CD1c-positive myeloid dendritic cell (primary cell): Measurements from ENCODE around the gene GRPEL2.

ENCODE experiments used
- DNase-seq: peaks from one replicate; pipeline ENCODE4 v3.0.0-alpha.2; 2016; ENCODE audit errors: extremely low spot score

GRPEL2 gene

DNA sequence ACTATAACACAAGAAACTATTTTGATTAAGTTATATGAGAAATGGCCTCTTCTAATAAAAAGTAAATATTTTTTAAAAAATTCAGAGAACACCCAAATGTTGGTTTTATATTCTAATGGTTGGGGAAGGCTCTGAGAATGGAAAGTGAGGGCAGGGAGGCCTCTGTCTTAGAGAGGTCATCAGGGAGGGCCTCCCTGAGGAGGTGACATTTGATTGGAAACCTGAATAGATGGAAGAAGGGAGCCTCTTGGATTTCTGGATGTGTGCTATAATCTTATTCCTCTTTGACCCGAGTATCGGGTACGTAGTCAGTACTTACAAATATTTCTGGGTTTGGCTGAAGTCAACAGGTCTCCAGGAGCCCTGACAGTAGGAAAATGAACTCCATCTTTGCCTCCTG is 26.1 kb upstream of the GRPEL2 start:
- DNase-seq = no peak

DNA sequence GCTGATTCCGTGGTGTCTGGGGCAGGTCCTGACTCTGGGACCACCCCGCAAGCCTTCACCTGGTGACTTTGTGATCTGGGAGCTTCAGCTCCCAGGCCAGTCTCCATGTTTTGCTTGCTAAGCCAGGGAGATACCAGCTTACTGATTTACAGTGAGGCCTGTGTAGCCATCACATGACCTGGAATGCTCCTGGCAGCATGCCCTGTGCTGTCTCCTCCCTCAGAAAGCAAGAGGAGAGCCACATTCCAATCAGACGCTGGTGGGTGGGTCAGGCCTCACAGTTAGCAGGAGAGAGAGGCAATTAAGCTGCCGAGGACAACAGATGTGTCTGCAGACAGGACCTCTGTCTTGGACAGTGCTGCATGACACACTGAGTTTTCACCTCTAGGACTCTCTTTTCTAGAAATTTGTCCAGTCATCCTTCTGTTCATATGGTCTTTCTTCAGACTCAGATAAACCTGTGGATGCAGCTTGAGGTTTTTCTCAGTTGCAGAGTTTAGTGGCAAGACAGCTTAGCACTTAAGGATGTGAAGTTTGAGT is 24.4 kb upstream of the GRPEL2 start:
- DNase-seq = no peak

DNA sequence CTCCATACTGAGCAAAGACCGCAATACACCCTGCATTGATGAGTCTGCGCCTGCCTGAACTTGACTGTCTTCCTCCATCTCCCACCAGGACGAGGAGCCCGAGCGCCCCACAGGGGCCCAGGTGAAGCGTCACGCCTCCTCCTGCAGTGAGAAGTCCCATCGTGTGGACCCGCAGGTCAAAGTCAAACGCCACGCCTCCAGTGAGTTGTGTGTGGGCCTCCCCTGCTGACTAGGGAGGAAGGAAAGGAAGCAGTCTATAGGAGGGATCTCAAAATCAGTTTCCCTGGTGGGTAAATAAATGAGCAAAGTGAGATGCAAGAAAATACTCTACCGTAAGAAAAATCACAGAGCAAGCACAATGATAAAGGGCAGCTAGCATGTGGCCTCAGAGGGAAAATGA is 22.8 kb upstream of the GRPEL2 start:
- no peak for DNase-seq

DNA sequence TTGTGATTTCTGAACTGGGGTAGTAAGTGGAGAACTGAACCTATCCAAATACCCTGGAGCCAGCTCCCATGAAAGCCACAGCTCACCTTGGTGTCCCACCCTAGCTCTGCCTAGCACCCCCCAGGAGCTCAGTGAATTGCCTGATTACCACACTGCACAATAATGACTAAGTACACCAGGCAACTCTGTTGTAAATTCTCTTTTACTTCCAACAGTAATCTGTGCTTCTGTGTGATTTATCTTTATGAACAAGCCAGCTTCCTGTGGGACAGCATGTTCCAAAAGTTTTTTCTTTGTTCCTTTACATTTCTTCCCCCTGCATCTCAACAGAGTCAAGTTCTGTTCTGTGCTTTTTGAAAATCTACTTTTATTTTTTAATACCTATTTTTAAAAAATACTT is 22.1 kb upstream of the GRPEL2 start:
- DNase-seq = no peak

DNA sequence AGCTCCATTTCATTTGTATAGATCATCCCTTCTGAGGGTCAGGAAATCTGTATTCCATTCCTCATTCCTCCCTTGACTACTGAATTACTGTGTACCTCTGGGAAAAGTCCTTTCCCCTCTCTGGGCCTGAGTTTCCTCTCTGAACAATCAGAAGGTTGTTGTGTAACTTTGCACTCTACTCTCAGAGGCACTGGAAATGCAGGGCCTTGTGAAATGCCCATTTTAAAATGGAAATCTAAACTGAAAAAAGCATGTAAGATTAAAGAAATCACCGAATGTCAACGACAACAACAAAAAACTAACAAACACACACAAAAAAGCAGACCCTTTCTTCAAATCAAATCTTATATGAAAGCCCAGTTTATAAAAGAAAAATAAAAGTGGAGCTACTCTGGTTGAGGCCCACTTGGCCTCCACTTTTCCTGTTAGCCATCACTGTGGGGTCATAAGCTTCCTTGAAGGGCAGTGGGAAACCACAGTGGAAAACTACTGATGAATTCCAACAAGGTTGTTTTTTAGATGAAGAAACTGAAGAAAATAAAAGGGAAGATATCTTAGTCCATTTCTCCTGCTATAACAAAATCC is 21.6 kb upstream of the GRPEL2 start:
- no peak for DNase-seq

DNA sequence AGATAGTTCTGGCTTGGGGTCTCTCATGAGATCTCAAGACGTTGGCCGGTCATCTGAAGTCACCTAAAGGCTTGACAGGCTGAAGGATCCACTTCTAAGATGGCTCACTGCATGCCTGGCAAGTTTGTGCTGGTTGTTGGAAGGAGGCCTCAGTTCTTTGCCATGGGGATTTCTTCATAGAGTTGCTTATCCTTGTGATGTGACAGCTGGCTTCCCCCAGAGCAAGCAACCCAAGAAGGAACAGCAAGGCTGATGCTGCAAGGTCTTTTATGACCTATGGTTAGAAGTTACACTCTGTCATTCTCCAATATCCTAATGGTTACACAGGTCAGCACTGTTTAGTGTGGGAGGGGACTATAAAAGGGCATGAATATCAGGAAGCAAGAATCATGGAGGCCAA is 20.7 kb upstream of the GRPEL2 start:
- DNase-seq = no peak

DNA sequence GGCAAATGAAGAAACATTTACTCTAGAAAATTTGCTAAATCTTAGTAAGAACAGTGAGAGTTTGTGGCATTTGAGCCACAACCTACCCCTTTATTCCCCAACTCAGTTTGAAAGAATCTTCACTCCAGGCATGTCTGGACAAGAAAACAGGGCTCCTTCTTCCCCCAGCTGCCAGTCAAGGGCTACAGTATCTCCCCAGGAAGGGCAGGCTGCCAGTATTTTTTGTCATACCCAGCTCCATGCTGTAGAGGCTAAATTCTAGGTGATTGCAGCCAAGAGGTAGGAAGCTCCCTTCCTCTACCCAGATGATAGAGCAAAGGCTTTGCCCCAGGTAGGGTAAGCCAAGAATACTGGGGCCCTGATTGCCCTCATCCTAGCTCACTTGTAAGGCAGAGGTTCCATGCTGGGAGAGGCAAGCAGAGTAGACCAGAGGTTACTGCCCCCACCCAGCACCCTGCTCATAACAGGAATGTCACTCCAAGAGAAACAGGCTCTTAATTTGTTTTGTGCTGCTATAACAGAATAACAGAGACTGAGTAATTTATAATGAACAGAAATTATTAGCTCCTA is 20.0 kb upstream of the GRPEL2 start:
- DNase-seq = no peak

DNA sequence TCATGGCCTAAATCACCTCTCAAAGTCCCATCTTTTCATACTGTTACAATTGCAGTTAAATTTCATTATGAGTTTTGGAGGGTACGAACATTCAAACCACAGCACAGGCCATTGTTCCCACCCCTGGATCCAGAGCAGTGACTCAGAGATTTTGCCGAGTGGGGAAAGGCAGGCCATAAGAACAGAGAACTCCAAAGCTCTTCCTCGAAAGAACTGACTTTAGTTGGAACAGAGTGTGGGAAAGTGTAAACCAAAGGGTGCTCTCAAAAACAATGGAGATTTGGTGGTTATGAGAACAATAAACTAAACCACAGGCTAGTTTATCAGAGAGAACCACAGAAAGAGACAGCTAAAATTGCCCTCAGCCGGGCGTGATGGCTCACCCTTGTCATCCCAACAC is 19.4 kb upstream of the GRPEL2 start:
- no peak for DNase-seq

DNA sequence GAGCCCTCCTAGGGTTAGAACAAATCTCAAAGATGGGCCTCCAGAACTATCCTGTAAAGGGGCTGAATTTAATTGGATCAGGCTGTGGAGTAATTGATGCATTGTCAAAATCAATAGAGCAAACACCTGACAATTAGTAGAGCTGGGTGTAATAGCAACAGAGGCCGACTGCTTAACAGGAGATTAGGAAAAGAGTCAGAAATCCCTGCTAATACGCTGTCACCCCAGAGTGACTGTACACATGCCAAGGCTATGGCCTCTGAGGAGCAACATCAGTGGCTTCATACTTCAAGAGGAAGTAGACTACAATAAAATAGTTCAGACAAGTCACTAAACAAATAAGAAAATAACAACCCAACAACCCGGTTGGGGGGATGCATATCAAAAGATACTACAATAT is 18.7 kb upstream of the GRPEL2 start:
- DNase-seq = no peak

DNA sequence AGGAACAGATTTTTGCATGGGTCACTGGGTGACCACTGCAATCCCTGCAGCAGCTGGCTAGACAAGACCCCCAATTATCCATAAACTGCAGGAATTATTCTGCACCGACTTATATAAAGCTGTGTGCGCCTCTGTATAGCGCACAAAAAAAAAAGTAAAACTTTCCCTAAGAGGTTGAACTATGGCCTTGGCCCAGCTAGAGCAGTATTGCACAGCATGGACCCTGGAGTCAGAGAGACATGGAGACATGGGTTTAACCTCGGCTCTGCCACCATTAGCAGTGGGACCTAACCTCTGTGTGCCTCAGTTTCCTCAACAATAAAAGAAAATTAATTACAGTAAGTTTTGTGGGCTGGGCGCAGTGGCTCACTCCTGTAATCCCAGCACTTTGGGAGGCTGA is 17.1 kb upstream of the GRPEL2 start:
- DNase-seq = no peak

DNA sequence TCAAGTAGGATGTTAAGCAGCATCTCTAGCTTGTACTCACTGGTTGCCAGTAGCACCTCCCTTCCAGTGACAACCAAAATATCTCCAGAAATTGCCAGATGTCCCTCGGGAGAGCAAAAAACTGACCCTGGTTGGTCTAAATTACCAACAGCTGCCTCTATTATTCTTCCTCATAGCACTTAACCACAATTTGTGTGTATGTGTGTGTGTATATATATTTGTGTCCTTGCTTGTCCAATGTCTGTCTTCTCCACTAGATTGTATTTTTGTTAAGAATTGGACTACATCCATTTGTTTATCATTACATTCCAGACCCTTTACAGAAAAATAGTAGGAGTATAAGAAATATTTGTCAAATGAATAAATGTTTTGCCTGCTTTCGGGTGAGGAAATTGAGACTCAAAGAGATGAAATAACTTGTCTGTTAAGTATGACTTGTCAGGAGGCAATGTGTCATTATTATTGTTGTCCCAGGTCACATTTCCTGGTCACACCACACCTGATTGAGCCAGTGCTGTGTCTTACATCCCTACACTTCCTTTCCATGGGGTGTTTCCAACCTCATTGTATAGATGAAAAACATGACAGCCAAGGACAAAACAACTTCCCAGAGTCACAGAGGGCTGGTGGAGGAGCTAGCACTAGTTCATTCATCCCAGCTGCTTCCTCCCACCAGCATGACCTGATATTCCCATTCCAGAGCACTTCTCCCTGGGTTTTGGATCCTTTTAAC is 11.4 kb upstream of the GRPEL2 start:
- no peak for DNase-seq

DNA sequence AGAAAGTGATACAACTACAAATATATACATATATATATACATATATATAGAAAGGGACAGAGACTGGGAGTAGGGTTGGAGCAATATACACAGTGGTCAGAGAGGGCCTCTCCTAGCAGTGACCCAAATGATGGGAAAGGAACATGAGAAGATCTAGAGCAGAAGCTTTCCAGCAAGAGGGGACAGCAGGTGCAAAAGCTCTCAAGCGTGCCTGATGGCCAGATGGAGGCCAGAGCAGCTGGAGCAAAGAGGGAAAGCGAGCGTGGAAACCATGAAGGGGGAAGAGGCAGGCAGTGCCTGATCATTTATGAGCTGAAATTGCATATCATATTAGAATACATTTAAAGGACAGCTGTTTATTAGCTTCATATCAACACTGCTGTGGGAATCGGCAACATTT is 7.6 kb upstream of the GRPEL2 start:
- DNase-seq = no peak

DNA sequence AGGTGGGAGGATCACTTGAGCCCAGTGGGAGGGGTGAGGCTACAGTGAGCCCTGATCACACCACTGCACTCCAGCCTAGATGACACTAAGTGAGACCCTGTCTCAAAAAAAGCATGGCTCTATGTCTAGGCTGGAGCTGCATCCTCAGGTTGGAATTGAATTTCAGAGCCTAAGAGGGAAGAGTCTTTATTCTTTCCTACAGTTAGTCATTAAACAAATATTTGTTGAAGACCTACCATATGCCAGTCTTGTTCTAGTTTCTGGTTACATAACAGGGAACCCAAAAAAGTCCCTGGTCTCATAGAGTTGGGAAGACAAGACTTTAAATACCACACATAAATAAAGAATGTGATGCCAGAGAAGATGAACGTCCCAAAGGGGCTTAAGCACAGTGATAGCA is 6.9 kb upstream of the GRPEL2 start:
- no peak for DNase-seq

DNA sequence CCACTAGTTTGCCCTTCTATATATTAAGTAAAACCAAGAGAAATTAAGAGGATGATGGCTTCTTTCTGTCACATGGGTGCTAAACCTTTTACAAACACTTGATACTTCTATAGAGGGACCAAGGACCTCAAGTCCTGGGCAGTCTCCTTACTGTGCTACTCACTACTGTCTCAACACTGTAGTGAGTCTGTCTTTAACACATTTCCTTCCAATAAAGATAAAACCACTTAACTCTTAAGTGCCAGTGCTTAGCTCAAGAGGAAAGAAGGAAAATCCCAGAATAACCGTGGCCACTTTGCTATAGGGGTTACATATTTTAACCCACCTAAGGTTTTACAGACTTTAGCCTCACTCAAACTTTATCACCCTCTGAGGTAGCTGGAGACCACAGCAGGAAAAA is 4.4 kb upstream of the GRPEL2 start:
- no peak for DNase-seq

DNA sequence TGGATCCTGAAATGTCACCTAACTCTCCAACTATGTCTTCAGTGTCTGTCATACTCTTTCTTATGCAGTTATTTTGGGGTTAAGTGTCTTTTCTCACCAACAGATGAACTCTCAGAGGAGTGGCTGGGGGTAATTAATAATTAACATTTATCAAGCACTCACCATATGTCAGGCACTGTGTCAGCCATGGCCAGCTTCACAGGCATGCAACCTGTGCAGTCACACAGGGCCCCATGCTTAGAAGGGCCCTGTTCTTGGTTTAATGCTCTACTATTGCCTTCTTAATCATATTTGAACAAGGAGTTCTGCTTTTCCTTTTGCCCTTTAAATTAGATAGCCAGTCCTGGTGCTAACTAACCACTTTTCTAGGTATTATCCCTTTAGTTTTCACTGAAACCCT is 3.4 kb upstream of the GRPEL2 start:
- DNase-seq = no peak

DNA sequence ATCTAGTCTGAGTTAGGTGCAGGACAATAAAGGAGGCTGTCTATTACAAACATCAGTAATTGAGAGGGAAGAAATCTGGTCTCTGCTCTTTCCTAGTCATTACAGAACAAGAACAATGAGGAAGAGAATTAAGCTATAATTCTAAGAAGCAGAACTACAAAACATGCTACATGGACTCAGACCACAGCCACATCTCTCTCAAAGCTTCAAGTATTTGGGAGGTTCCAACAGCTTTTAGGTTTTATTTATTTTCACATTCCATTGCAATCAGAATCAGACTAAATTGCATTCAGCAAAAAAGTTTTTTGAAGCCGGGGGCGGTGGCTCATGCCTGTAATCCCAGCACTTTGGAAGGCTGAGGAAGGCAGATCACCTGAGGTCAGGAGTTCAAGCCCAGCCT is 1.1 kb upstream of the GRPEL2 start:
- peak; percentile 24 for DNase-seq

DNA sequence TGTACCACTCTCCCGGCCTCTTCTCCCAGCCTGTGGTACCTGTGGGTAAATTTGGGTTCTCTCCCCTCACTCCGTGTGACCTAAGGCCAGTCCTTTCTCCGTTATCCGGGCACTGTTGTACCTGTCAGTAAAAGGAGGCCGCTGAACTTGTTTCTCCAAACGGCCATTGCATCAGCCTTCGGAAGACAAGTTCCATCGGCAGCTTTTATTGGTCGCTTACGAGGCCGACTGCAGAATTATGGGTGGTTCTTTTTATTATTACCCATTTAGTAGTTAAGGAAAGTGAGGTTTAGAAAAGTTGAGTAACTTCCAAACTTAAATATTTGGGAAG is 558 bp downstream of the GRPEL2 start:
- no peak for DNase-seq

DNA sequence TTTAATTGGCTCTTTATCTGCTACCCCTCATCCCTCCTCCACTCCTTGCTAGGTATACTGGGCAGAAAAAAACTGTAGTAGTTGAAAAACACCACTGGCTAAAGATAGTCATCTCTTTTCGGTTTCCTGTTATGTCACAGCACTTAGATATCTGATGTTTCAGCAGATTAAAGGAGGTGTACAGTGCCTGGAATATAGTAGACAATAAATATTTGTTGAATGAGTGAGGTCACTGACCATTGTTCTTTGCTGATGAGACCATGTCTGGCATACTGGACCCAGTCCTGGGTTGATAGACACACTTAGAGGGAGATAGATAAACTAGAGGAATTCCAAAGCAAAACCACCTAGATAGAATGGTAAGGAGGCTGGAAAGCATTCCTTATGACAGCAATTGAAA is 3.2 kb downstream of the GRPEL2 start:
- DNase-seq = no peak

DNA sequence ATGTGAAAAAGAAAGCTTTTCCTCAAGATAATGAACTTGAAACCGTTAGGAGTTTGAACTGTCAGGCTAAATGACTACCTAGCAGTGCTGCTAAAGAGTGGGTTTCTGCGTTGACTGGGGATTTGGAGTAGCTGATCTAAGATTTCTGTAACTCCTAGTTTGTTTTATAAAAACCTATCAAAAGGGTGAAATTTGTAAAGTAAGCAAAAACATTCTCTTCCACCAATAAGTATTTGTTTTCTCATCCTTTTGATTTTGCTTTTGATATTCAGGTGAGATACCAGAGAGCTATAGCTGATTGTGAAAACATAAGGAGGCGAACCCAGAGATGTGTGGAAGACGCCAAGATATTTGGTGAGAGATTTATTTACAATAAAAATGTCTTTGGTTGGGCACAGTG is 4.1 kb downstream of the GRPEL2 start:
- no peak for DNase-seq

DNA sequence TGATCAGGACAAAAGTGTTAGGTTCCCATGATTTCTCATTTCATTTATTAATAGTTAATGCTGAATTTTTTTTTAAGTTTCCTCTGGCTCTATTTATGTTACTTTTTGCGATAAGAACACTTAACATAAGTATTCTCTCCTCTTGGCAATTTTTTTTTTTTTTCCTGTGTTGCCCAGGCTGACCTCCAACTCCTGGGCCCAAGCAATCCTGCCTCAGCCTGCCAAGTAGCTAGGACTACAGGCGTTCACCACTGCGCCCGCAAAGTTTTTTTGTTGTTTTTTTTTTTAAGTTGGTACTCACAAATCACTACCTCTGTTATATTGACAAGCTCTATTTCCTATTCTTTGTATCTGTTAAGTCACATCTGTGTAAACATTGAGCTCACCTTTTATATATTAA is 6.9 kb downstream of the GRPEL2 start:
- DNase-seq = no peak

DNA sequence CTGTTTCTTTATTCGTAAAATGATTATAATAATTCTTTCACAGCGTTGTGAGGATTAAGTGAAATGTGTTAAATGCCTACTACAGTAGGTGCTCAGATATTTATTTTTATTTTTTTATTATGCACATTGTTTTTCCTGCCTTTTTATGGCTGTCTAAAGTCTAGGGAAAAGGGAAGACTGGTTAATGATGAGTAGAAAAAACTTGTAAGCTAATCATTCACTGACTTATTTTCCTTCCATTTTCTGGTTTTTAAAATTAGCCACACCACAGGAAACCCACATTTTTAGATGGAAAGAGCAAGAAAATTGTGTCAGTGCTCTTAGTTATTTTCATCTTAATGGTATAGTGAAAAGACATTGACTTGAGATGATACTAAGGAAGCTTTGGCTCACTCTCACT is 8.6 kb downstream of the GRPEL2 start:
- no peak for DNase-seq

DNA sequence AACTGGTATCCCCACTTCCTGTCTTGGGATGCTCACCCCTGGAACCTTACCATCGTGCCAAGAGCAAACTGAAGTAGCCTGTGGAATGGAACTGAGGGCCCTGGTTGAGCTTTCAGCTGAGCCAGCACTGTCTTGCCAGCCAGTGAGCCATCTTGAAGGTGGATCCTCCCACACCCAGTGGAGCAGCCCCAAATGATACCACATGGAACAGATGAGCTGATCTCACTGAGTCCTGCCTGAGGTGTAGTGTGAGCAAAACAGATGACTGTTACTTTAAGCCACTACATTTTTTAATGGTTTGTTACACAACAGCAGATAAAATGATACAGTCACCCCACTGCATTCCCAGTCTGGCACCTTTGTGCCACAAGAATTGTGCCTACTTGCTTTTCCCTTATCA is 10.4 kb downstream of the GRPEL2 start:
- DNase-seq = no peak

DNA sequence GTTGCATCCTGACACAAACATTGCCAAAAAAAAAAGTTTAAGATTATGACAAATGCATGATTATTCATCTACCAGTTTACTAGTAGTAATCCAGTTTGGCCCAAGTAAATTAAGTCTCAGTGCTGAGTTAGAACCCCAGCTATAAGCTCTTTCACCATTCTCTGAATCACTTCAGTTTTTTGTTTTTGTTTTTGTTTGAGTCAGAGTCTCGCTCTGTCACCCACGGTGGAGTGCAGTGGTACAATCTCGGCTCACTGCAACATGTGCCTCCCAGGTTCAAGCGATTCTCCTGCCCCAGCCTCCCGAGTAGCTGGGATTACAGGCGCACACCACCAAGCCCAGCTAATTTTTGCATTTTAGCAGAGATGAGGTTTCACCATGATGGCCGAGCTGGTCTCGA is 11.1 kb downstream of the GRPEL2 start:
- DNase-seq = no peak
